Fibroblast of lung (primary cell): Measurements from ENCODE around the gene OGA. TPM values are rescaled to one million over a fixed set of nuclear protein-coding genes. Genes with fewer than 3 reads are reported as not detected.
A peak's percentile ranks its signal among the peaks of the same experiment; 100 is the strongest.

Experiments used
- DNase-seq, 2 donors: peaks; one replicate each; pipeline versions ENCODE4 v3.0.0 to v3.0.0-alpha.2; 2010; ENCODE audit warnings: low read depth in 2 of 2
- H2AFZ ChIP-seq: 2 replicates; pipeline ENCODE4 v1.5.1; 2012; ENCODE audit warnings: low read length, control low read depth, inconsistent platforms
- H3K27ac ChIP-seq: 2 replicates; pipeline ENCODE4 v1.5.1; 2011; ENCODE audit warnings: low read length, control low read depth; ENCODE audit not compliant: insufficient read depth
- H3K27me3 ChIP-seq: 2 replicates; pipeline ENCODE4 v1.5.1; 2011; ENCODE audit warnings: mild to moderate bottlenecking, low read length; ENCODE audit not compliant: control insufficient read depth, insufficient read depth
- H3K36me3 ChIP-seq: 2 replicates; pipeline ENCODE4 v1.5.1; 2011; ENCODE audit warnings: low read length; ENCODE audit not compliant: control insufficient read depth, insufficient read depth
- H3K4me1 ChIP-seq: 2 replicates; pipeline ENCODE4 v1.5.1; 2011; ENCODE audit warnings: low read length; ENCODE audit not compliant: control insufficient read depth, insufficient read depth; ENCODE audit errors: extremely low read depth
- H3K4me2 ChIP-seq: 2 replicates; pipeline ENCODE4 v1.5.1; 2011; ENCODE audit warnings: low read length, control low read depth; ENCODE audit not compliant: insufficient read depth; ENCODE audit errors: extremely low read depth
- H3K4me3 ChIP-seq, 4 experiments: fragments of 200-600 bp in 1 of 4; sonication (generic) in 1 of 4; replicated peaks in 1 of 4; 2 replicates each; pipeline ENCODE4 v1.5.1; 2011 to 2016; ENCODE audit warnings: low read length in 4 of 4, low read depth in 3 of 4, mild to moderate bottlenecking in 3 of 4, control low read depth in 2 of 4, inconsistent platforms in 1 of 4, mixed read lengths in 1 of 4; ENCODE audit not compliant: insufficient read depth in 1 of 4; ENCODE audit errors: control extremely low read depth in 1 of 4
- H3K79me2 ChIP-seq: 2 replicates; pipeline ENCODE4 v1.5.1; 2012; ENCODE audit warnings: mild to moderate bottlenecking, low read length, inconsistent platforms; ENCODE audit not compliant: control insufficient read depth, insufficient read depth
- H3K9ac ChIP-seq: 2 replicates; pipeline ENCODE4 v1.5.1; 2011; ENCODE audit warnings: mild to moderate bottlenecking, low read length, control low read depth; ENCODE audit not compliant: insufficient read depth
- H3K9me3 ChIP-seq: 2 replicates; pipeline ENCODE4 v1.5.1; 2012; ENCODE audit warnings: low read depth, low read length; ENCODE audit not compliant: control insufficient read depth, insufficient read depth
- H4K20me1 ChIP-seq: 2 replicates; pipeline ENCODE4 v1.5.1; 2011; ENCODE audit warnings: low read length; ENCODE audit not compliant: control insufficient read depth, insufficient read depth; ENCODE audit errors: extremely low read depth
- CTCF ChIP-seq, 2 donors: IDR thresholded peaks in 1 of 2; conservative IDR thresholded peaks in 1 of 2; 1 replicate in 1 of 2; 2 replicates in 1 of 2; pipeline ENCODE4 v1.5.1; 2011 to 2012; ENCODE audit warnings: low read length in 2 of 2, control low read depth in 1 of 2, inconsistent platforms in 1 of 2, low read depth in 1 of 2, mild to moderate bottlenecking in 1 of 2
- EZH2 ChIP-seq: IDR thresholded peaks from 2 replicates; pipeline ENCODE4 v1.5.1; 2012; ENCODE audit warnings: low read length, control low read depth, mild to moderate bottlenecking; ENCODE audit errors: missing control alignments
- polyA plus RNA-seq, 2 donors: library from polyadenylated mRNA; depleted of rRNA in 1 of 2; stranded (reverse) in 1 of 2; unstranded in 1 of 2; fragments of >200 nt; gene quantifications; 2 replicates each; pipeline ENCODE4 v1.2.1, GENCODE V29; 2011 to 2012; ENCODE audit warnings: missing spikeins in 1 of 2
- total RNA-seq: library from RNA; depleted of rRNA; stranded (reverse); fragments of >200 nt; gene quantifications from 2 replicates; pipeline ENCODE4 v1.2.1, GENCODE V29; 2014

The OGA gene
- total and polyA plus RNA-seq, 2 donors (not counting 1 experiment from before 2014, with no cell fraction given) = 69.9 to 193 TPM

- Histone ChIP-seq H3K4me3 (no peak overlapping the region), H4K20me1 (no peaks in the 10 kb centered on the region), H3K9me3 (no peaks in the 10 kb centered on the region), H2AFZ (no peak overlapping the region), H3K9ac (no peak overlapping the region), H3K4me1 (no peaks in the 10 kb centered on the region), H3K79me2 (no peaks in the 10 kb centered on the region), H3K36me3 (no peaks in the 10 kb centered on the region), H3K27ac (no peak overlapping the region), H3K27me3 (no peaks in the 10 kb centered on the region), H3K4me2 (no peak overlapping the region)
- no peak for TF ChIP-seq CTCF (conservative IDR thresholded peaks at IDR 0.05 in 1 of 2, IDR thresholded peaks at IDR 0.05 in 1 of 2; ENCODE audit: low read depth in 1 of 2, low read length in 2 of 2)
- no peak for TF ChIP-seq EZH2
- peak in 1 of 2 donors; percentile 56 for DNase-seq
Measured at GRCh38 chr10:101851411-101852116, 33.3 kb upstream of the OGA start.

GRCh38 chr10:101850749-101851148 lies 32.5 kb upstream of the OGA start:
- DNase-seq = no peak
- no peak for TF ChIP-seq EZH2
- Histone ChIP-seq H4K20me1 (no peaks in the 10 kb centered on the region), H3K27me3 (no peaks in the 10 kb centered on the region), H3K36me3 (peaks cover 2% of the 10 kb centered on the region), H3K79me2 (no peaks in the 10 kb centered on the region), H3K9ac (no peak overlapping the region), H3K4me2 (no peak overlapping the region), H3K9me3 (no peaks in the 10 kb centered on the region), H3K27ac (no peak overlapping the region), H3K4me3 (no peak overlapping the region), H2AFZ (no peak overlapping the region), H3K4me1 (no peaks in the 10 kb centered on the region)

GRCh38 chr10:101848894-101849351 lies 30.7 kb upstream of the OGA start:
- Histone ChIP-seq H3K9me3 (no peaks in the 10 kb centered on the region), H3K4me2 (no peak overlapping the region), H3K27me3 (no peaks in the 10 kb centered on the region), H3K4me1 (no peaks in the 10 kb centered on the region), H3K9ac (no peak overlapping the region), H2AFZ (no peak overlapping the region), H3K4me3 (no peak overlapping the region), H3K36me3 (peaks cover 2% of the 10 kb centered on the region), H4K20me1 (no peaks in the 10 kb centered on the region), H3K79me2 (no peaks in the 10 kb centered on the region), H3K27ac (no peak overlapping the region)
- TF ChIP-seq CTCF (conservative IDR thresholded peaks at IDR 0.05 in 1 of 2, IDR thresholded peaks at IDR 0.05 in 1 of 2; ENCODE audit: low read depth in 1 of 2, low read length in 2 of 2) = no peak
- no peak for TF ChIP-seq EZH2
- peak; percentile 30 to 38 for DNase-seq
